HG02852 (cell line): Measurements from ENCODE around the gene PRSS36.
"Not testable (repeated sequence)": the region's sequence is repeated elsewhere in the genome, so short reads cannot be mapped to it uniquely, and the experiment has no call there.

ENCODE experiments used
- ATAC-seq: cut with Tn5 transposase; IDR thresholded peaks from one replicate; pipeline ENCODE4 v1.9.1; 2021; ENCODE audit warnings: mild to moderate bottlenecking, moderate library complexity; ENCODE audit not compliant: unreplicated experiment

Gene PRSS36

DNA sequence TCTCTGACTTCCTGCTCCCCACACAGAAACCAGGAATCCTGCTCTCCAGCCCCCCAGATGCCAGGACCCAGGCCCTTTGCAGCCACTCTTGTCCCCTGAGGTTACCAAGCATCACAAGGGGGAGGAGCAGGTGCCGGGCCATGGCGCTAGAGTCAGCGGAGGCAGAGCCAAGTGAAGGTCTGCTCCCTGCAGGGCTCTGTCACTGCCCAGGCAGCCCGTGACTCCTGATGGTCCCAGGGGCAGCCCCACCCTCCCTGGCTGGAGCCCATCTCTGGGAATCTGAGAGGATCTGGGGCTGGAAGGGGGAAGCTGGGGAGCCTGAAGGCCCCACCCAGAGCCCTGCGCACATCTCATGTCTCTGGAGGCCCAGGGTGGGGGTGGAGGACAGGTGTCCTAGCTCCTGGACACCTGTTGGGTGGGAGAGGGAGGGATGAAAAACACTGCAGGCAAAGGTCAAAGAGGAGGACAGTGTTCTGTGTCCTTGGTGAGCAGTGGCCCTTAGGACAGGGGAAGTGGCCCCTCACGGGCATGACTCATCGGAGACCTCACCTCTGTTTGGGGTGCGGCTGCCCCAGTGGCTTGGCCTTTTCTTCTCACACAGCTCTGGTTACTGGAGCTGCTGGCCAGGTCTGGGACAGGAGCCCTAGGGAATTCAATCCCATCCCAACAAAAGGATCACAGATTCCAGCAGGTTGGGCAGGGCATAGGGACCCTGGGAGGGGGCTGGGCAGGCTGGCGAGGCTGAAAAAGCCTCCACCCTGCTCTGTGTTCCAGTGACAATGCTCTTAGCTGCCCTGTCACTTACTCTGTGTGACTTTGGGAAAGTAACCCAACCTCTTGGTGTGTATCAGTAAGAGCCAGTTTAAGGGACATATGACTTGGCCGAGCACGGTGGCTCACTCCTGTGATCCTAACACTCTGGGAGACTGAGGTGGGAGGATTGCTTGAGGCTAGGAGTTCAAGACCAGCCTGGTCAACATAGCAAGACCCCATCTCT lies at the start of gene PRSS36:
Gene PRSS36 (minus strand): TSS at position 173 of the 997 bp plus-strand sequence. CDS start 31 bp downstream, at position 142.
- ATAC-seq, result no peak

DNA sequence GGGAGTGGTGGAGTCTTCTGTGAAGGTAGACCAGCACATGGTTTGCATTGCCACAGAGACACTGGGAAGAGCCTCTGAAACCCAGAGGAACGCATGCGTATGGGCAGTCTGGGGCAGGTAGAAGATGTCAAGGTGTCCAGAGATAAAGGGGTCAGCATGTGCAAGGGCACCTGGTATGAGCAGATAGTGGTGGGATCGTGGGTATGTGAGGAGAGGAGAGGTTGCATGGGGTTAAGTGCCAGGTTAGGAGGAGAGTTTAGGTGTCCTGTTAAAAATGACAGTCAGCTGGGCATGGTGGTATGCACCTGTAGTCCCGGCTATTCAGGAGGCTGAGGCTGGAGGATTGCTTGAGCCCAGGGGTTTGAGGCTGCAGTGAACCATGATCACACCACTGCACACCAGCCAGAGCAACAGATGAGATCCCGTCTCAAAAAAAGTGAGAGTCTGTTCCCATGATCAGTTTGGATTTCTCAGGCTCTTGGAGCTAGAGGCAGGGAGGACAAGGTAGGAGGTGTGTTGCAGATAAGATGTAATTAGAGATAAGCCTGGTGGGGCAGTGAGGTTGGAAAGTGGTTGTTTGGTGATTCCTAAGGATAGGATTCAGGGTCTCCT lies 49.7 kb upstream of the PRSS36 start:
- no peak for ATAC-seq

DNA sequence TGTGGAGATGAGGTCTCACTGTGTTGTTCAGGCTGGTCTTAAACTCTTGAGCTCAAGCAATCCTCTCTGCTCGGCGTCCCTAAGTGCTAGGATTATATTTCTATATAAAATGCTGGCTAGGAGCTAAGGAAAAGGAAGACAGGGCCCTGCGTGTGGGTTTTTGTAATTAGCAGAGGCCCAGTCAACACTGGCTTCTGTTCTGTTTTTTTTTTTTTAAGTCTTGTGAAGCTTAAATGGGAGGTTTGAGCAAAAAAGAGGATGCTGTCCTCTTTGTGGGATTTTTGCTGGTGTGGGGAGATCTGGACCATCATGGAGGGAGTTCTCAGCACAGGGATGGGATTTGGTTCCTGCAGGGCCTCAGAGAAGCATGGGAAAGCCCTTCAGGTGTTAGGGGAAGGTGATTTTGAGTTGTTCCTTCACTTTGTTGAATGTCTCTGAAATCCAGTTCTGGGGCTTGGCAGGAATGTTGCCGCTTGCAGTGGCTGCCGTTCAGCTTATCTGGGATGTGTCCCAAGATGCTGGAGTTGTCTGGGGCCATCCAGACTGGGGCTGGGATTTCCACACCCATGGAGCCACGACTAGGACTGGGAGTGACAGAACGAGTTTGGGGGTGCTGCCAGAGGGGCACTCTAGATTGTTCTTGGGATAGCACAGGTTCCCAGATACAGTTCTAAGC lies 48.5 kb upstream of the PRSS36 start:
- no peak for ATAC-seq

DNA sequence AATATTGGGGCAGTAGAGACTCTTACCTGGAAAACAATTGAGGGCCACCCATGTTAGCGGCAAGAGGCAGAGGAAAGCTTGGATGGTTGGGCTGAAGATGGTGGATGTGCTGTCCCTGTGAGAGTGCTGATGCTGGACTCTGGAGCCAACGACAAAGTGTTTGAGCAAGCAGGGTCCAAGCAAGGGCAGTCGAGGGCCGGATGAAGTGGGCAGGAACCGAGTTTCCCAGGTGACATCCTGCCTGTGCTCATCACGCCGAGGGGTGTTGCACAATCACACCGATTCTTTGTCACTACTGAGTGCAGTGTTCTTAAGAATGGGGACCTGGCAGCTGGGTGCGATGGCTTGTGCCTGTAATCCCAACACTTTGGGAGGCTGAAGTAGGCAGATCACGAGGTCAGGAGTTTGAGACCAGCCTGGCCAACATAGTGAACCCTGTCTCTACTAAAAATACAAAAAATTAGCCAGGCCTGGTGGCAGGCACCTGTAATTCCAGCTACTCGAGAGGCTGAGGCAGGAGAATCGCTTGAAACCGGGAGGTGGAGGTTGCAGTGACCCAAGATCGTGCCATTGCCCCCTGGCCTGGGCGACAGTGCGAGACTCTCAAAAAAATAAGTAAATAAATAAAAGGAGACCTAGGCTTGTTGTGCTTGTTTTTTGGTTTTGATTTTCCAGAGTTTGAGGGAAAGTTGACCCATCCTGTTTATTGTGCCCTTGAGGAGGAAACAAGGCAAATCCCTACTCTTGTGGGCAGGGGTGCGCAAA lies 46.6 kb upstream of the PRSS36 start:
- no peak for ATAC-seq

DNA sequence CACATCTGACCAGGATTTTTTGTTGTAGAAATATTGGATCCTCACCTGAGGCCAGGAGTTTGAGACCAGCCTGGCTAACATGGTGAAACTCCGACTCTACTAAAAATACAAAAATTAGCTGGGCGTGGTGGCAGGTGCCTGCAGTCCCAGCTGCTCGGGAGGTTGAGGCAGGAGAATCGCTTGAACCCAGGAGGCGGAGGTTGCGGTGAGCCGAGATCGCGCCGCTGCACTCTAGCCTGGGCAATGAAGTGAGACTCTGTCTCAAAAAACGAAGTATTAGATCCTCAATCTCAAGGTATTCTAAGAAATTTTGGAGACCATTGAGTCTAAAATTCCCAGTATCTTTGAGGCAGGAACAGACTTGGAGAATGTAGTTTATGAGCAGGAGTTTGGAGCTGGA lies 46.0 kb upstream of the PRSS36 start:
- not testable (repeated sequence) for ATAC-seq

DNA sequence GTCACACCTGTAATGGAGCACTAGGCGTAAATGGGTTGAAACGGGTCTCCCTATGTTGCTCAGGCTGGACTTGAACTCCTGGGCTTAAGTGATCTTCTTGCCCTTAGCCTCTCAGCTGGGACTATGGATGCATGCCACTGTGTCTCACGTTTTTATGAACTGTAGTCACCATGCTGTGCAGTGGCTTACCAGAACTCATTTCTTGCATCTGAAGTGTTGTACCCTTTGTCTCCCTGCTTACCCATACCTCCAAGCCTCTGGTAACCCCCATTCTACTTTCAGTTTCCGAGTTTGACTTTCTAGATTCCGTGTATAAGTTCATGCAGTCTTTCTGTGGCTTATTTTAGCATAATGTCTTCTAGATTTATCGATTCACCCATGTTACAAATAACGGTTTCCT lies 45.0 kb upstream of the PRSS36 start:
- no peak for ATAC-seq

DNA sequence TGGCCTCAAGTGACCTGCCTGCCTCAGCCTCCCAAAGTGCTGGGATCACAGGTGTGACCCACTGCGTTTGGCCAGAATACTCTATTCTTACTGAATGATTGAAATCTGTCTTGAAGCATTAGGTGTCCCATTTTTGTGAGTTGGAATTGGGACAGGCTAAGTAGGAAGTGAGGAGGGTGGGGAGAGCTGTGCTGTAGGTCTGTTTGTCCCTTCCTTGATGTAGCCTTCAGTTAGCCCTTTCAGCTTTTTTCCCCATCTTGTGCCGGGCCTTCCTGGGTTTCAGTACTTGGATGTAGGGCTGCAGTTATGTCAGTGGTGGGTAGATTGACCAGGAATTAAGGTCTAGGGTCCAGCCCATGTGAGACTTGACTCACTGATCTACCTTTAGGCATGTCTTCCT lies 44.0 kb upstream of the PRSS36 start:
- no peak for ATAC-seq

DNA sequence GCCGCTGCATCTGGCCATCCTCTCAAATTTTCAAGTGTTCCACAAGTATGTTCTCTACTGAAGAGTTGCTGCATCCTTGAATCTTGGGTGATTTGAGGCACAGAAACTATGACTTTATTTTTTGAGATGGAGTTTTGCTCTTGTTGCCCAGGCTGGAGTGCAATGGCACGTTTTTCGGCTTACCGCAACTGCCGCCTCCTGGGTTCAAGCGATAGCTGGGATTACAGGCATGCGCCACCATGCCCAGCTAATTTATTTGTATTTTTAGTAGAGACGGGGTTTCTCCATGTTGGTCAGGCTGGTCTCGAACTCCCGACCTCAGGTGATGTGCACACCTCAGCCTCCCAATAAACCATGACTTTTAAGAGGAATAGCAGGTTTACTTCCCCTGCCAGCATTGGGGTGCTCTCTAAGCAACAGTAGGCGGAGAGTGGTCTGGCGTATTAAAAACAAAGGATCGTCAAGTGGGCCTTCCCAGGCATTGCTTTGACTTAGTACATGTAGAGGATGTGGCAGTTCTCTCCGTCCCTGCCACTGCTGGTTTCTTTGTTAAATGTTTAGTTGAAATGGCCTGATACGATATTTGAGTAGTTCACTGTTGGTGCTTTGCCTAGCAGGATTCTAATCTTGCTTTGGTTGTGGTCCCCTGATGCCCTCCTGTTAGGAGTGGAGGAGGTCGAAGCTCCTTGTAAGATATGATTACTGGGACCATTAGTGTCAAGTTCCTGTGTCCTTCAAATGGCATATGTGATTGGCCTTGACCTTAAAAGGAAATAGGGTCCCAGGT lies 43.2 kb upstream of the PRSS36 start:
- ATAC-seq, result no peak

DNA sequence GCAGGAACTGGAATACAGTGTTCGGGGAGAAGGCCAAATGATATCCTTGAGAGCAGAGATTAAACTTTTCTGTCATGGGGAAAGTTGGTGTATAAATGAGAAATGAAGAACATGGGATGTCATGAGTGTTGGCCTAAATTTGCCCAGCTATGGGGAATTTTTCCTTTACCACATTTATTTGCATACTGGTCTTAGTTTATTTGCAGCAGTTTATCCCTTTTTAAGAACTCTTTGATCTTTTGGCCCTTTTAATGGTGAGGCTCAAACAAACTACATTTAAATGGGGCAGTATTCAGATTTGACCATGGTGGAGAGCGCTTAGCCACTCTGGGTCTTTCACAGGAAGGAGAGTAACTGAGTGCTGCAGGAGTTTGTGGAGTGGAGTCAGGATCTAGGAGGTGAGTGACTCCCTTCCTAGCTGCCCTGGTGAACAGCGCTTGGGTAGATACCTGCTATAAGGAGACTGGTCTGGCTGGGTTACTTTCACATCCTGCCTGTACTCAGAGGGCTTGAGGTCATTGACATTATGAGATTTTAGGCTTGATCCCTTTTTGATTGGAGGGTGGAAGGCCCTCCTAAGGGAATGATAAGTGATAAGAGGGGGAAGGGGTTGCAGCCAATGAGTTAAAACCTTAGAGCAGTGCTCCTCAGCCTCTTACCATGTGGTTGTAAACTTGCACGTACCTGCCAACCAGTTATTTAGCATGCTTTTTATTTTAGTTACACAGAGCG lies 42.0 kb upstream of the PRSS36 start:
- no peak for ATAC-seq

DNA sequence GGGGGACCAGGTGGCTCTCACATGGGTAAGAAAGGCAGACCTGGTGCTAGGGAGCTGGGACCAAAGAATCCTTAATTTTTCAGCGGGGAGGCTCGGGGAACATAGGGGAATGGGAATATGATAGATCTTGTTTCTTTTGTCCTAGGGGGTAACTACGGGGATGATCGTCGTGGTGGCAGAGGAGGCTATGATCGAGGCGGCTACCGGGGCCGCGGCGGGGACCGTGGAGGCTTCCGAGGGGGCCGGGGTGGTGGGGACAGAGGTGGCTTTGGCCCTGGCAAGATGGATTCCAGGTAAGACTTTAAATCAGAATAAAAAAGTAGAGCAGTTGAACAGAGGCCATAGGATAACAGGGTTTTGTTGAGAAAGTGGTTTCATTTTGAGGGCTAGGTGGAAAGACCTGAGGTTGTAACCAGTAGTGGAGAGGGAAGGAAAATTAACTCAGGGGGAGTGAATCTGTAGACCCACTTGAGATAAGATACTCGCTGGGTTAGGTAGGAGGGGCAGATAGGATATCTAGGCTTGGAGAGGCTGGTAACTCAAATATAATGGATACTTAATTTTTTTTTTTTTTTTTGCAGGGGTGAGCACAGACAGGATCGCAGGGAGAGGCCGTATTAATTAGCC lies 41.1 kb upstream of the PRSS36 start:
- no peak for ATAC-seq

DNA sequence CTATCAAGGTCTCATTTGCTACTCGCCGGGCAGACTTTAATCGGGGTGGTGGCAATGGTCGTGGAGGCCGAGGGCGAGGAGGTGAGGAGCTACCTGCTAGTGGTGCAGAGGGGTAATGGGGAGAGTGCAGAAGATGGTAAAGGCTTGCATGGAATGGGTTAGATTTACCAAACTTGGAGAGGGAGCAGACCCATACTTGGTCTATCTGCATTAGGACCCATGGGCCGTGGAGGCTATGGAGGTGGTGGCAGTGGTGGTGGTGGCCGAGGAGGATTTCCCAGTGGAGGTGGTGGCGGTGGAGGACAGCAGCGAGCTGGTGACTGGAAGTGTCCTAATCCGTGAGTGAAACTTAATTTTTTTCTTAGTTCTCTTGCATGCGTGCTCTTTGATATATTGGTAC lies 40.2 kb upstream of the PRSS36 start:
- no peak for ATAC-seq

DNA sequence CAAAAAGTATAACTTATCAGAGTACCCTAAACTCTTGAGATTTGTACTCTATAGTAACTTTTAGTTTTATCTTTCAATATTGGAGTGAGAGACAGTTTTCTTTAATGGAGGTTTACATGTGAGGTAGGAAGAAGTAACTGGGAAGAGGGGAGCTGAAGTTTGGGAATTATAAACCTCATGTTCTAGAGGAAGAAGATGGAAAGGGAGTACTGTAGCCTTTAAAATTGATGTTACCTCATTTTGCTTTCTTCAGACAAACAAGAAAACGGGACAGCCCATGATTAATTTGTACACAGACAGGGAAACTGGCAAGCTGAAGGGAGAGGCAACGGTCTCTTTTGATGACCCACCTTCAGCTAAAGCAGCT lies 39.5 kb upstream of the PRSS36 start:
- no peak for ATAC-seq

DNA sequence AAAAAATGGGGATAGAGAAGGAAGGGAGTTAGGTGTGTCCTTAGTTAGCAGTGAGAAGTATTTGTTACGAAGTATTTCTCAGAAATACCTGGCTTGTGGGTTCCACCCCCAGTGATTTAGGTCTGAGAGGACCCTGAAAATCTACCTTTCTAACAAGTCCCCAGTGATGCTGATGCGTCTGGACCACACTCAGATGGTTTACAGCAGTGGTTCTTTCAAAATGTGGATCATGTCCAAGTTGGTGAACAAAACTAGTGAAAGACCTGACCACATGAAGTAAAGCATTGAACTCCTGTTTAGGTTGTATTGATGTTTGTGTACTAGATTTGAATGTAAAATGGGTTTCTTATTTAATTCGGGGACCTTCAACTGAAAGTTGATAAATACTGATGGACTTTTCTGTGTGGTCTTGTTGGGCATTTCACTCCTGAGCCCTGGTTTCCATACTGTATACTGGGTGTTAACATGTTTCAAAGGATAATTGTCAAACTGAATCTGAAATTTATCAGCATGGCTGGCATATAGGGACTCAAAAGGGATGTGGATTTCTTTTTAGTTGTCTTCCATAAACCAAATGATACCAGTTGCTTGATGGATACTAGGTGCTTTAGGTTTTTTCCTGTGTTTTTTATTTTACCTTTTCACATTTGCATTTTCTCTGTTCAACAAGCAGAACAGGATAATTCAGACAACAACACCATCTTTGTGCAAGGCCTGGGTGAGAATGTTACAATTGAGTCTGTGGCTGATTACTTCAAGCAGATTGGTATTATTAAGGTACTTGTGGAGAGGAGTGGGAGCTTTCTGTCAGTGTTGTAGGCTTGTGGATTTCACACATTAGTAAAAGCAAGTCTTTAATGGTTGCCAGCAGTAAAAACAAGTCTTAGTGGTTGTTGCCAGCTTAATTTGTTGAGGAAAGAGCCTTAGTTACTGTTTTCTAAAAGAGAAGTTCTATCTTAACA lies 38.9 kb upstream of the PRSS36 start:
- ATAC-seq, result no peak

DNA sequence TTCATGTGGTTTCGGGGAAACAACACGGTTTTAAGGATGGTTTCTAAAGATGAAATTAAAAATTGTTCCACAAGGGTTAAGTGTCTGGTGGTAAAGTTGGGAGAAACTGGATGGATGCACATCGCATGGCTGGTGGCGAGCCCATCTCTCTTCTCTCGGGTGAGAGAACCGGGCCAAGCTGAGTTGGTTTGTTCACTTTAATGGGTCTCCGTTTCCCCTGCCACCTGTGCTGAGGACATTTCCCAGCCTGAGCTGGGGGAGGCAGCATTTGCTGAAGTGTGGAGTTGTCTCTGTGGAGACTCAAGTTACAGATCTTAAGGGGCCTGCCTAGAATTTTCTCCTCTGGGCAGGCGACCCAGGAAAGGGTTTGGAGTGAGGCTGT lies 37.9 kb upstream of the PRSS36 start:
- no peak for ATAC-seq

DNA sequence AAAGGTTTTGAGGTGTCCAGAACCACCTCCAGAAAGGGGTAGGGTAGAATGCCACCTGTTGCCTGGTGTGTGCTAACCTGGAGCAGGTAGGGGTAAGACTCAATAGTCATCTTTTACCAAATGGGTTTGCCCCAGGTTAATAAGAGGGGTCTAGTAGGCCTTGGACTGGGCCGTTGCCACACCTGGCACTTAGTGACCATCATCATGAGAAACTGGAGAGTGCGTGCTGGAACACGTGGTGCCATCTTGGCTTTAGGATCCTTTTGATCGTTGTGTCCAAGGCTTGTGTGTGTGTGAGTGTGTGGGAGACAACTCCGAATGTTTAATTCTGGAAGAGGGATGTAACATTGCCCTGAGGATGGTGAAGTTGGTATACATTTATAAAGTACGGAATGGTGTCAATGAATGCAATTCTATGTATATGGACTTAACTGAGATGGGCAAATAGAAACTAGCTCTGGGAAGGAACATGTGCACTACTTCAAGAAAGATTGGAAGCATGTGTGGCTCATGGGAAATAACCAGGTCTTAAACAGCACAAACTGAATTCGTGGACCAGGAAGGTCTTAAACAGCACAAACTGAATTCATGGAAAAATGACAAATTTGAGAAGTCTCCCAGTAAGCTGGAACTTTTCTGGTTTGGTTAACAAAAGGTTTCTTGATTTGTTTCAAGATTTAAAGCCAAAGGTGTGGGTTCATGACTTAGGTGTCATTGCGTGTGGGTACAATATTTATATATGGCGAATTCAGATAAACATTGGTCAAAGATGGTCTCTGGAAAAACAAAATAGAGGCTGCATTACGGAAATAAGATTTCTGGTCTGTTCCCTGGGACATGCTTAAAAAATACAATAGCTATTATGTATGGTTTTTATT lies 37.3 kb upstream of the PRSS36 start:
- ATAC-seq, result no peak

DNA sequence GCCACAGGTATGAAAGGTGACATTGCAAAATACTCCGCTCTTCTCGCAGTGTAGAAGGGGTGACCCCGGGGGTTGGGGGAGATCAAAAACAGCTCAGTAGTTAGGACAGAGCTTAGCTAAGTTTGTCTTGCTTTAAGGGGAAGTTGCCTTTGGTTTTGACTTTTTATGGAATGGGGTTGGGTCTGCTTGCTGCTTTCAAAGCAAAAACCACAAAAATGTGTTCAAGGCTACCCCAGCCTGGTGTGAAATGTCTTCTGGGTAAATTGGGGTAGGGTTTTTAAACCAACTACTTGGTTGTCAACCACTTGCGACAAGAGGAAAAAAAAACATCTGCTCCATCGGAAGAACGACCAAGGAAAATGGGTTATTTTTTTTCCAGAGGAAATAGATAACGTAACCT lies 36.3 kb upstream of the PRSS36 start:
- no peak for ATAC-seq

DNA sequence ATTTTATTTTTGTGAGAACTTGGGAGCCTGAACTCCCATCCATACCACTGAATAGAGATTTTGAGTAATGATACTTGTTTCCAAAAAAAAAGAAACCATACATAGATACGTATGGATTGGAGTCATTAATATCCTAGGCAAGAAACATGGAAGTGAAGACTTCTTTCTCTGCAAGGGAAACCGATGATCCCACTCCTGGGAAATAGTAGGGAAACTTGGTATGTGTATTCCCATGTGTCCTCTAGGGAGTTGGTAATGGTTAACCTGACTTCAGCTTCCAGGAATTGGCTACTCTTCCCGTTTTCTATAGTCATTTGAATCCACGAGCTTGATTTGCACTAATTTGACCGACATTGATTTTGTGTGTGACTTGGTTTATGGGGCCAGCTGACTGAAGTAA lies 35.5 kb upstream of the PRSS36 start:
- ATAC-seq, result no peak
